Activated B cell treated with CpG ODN at 0.5 μM for 24 hours (primary cell): ENCODE measurements around the gene LDLRAD4. TPM values are rescaled to one million over a fixed set of nuclear protein-coding genes. Genes with fewer than 3 reads are reported as not detected.

ENCODE experiments used
- ATAC-seq: fragments of 200-7000 bp; cut with Tn5 transposase; one replicate; pipeline ENCODE4 v1.10.0; 2021; ENCODE audit warnings: low read depth, mild to moderate bottlenecking, moderate library complexity
- CTCF ChIA-PET: fragments of 350-600 bp; sonication (Branson Sonifier 250); formaldehyde crosslinking; loops from one replicate; lab custom pipeline; 2021; ENCODE audit warnings: antibody characterized with exemption; lab: Charles Lee
- POLR2A ChIA-PET: fragments of 350-600 bp; sonication (Branson Sonifier 250); formaldehyde crosslinking; loops from one replicate; lab custom pipeline; 2021; ENCODE audit warnings: antibody characterized with exemption; lab: Charles Lee
- DNase-seq: peaks from one replicate; pipeline ENCODE4 v3.0.0; 2022
- H3K27ac Mint-ChIP-seq: one replicate; pipeline ENCODE4 v1.8.0; 2020; ENCODE audit warnings: mixed read lengths
- H3K27me3 Mint-ChIP-seq: one replicate; pipeline ENCODE4 v1.8.0; 2021; ENCODE audit warnings: mixed read lengths
- H3K36me3 Mint-ChIP-seq: one replicate; pipeline ENCODE4 v1.8.0; 2021; ENCODE audit warnings: low read depth, mixed read lengths
- H3K4me1 Mint-ChIP-seq: one replicate; pipeline ENCODE4 v1.8.0; 2021; ENCODE audit warnings: mixed read lengths
- H3K4me3 Mint-ChIP-seq: one replicate; pipeline ENCODE4 v1.8.0; 2020; ENCODE audit warnings: mild to moderate bottlenecking, mixed read lengths
- H3K9me3 Mint-ChIP-seq: one replicate; pipeline ENCODE4 v1.8.0; 2020; ENCODE audit warnings: mixed read lengths
- intact Hi-C: fragments of 100-400 bp; cut with micrococcal nuclease; formaldehyde crosslinking; loops from one replicate; pipeline ENCODE4 v1.15.1; 2024
- total RNA-seq: library from RNA; stranded (reverse); gene quantifications from 2 replicates; pipeline ENCODE4 v1.2.3, GENCODE V29; 2022
- TF ChIP-seq, protein P1 (sequence below): fragments of 200-600 bp; IDR thresholded peaks from one replicate; pipeline ENCODE4 v1.8.0; 2022; ENCODE audit warnings: antibody characterized with exemption, mild to moderate bottlenecking

LDLRAD4 gene
- total RNA-seq, 1 donor from 2014 or later: 66.9 TPM

DNA sequence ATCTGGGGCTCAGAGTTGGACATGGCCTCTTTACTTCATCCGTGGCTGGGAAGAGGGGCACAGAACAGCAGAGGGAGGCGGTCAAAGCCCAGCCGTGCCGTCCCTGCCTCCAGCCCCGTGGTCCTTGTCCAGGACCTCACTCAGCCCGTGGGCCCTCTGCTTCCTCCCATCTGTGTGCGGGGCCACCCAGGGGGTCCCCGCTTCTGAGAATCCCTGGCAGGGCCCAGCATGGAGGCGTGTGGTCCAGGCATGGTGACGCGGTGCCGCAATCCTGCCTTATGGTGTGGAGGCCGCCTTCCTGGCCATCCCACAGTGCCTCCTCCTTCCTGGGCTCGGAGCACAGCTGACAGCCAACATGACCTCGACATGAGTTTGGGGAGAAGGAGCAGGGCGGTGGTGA is 275.2 kb downstream of the LDLRAD4 start:
- POLR2A ChIA-PET: no interaction called here
- H3K27ac Mint-ChIP-seq: no peak overlapping the region
- DNase-seq: no peak
- TF ChIP-seq, protein P1, sequence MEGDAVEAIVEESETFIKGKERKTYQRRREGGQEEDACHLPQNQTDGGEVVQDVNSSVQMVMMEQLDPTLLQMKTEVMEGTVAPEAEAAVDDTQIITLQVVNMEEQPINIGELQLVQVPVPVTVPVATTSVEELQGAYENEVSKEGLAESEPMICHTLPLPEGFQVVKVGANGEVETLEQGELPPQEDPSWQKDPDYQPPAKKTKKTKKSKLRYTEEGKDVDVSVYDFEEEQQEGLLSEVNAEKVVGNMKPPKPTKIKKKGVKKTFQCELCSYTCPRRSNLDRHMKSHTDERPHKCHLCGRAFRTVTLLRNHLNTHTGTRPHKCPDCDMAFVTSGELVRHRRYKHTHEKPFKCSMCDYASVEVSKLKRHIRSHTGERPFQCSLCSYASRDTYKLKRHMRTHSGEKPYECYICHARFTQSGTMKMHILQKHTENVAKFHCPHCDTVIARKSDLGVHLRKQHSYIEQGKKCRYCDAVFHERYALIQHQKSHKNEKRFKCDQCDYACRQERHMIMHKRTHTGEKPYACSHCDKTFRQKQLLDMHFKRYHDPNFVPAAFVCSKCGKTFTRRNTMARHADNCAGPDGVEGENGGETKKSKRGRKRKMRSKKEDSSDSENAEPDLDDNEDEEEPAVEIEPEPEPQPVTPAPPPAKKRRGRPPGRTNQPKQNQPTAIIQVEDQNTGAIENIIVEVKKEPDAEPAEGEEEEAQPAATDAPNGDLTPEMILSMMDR: no peak
- no peaks in the 10 kb centered on the region for H3K9me3 Mint-ChIP-seq
- H3K4me1 Mint-ChIP-seq: peaks cover 6% of the 10 kb centered on the region
- no peaks in the 10 kb centered on the region for H3K27me3 Mint-ChIP-seq
- CTCF ChIA-PET: no interaction called here
- intact Hi-C loops: no loop called here
- ATAC-seq: no peak
- no peak overlapping the region for H3K4me3 Mint-ChIP-seq
- H3K36me3 Mint-ChIP-seq: peaks cover 9% of the 10 kb centered on the region

- CTCF ChIA-PET: no interaction called here
- H3K27ac Mint-ChIP-seq: no peak overlapping the region
- peaks cover 3% of the 10 kb centered on the region for H3K9me3 Mint-ChIP-seq
- no peaks in the 10 kb centered on the region for H3K27me3 Mint-ChIP-seq
- peaks cover 7% of the 10 kb centered on the region for H3K36me3 Mint-ChIP-seq
- ATAC-seq (no peak), DNase-seq (no peak)
- TF ChIP-seq, protein P1: no peak
- no peak overlapping the region for H3K4me3 Mint-ChIP-seq
- POLR2A ChIA-PET: no interaction called here
- intact Hi-C loops: no loop called here
- H3K4me1 Mint-ChIP-seq: peaks cover 6% of the 10 kb centered on the region
Observed at GRCh38 chr18:13494871-13495445, 276.4 kb downstream of the LDLRAD4 start.

DNA sequence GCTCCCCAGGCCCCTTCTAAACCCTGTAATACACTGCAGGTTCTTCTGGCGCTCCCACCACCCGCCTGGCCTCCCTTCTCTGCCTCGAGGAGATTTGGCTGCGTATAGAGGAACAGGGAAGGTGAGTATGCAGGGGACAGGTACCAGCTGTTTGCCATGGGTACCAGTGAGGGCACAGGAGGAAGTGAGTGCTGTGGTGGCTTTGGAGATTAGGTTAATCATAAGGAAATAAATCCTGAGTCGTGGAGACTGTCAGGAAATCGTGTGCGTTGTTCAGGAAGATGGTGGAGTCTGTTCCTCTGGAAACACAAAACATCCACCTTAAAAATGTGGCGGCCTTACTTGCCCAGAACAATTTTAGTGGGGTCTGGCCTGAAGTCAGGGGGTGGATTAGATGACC is 277.4 kb downstream of the LDLRAD4 start:
- Mint-ChIP-seq H3K27me3 (no peaks in the 10 kb centered on the region), H3K27ac (no peak overlapping the region), H3K4me1 (peaks cover 6% of the 10 kb centered on the region), H3K4me3 (no peak overlapping the region), H3K9me3 (peaks cover 3% of the 10 kb centered on the region), H3K36me3 (peaks cover 6% of the 10 kb centered on the region)
- intact Hi-C loops: no loop called here
- ChIA-PET CTCF (no interaction called here), POLR2A (no interaction called here)
- TF ChIP-seq, protein P1: no peak
- no peak for DNase-seq
- no peak for ATAC-seq

GRCh38 chr18:13496691-13497281 is 278.2 kb downstream of the LDLRAD4 start:
- intact Hi-C loops: no loop called here
- Mint-ChIP-seq H3K9me3 (peaks cover 3% of the 10 kb centered on the region), H3K4me3 (no peak overlapping the region), H3K27me3 (no peaks in the 10 kb centered on the region), H3K27ac (no peak overlapping the region), H3K4me1 (peaks cover 13% of the 10 kb centered on the region), H3K36me3 (peaks cover 6% of the 10 kb centered on the region)
- ATAC-seq: no peak
- CTCF ChIA-PET: no interaction called here
- POLR2A ChIA-PET: no interaction called here
- DNase-seq: no peak
- TF ChIP-seq, protein P1: no peak

- ChIA-PET CTCF (no interaction called here), POLR2A (no interaction called here)
- peaks cover 3% of the 10 kb centered on the region for H3K9me3 Mint-ChIP-seq
- peaks cover 20% of the 10 kb centered on the region for H3K4me1 Mint-ChIP-seq
- H3K4me3 Mint-ChIP-seq: no peak overlapping the region
- H3K27me3 Mint-ChIP-seq: no peaks in the 10 kb centered on the region
- DNase-seq (no peak), ATAC-seq (no peak)
- intact Hi-C loops: loop anchor here (5.0 kb wide), 1 partner anchor 37 kb away; no protein-coding TSS in a partner anchor
- peaks cover 4% of the 10 kb centered on the region for H3K36me3 Mint-ChIP-seq
- TF ChIP-seq, protein P1: no peak
- no peak overlapping the region for H3K27ac Mint-ChIP-seq
Observed at GRCh38 chr18:13499803-13500202, 281.2 kb downstream of the LDLRAD4 start.
